Activated B cell treated with CpG ODN at 0.5 μM for 24 hours (primary cell): ENCODE results near the gene FCHSD2. TPM values are rescaled to one million over a fixed set of nuclear protein-coding genes. Genes with fewer than 3 reads are reported as not detected.

ENCODE experiments used
- ATAC-seq: fragments of 200-7000 bp; cut with Tn5 transposase; one replicate; pipeline ENCODE4 v1.10.0; 2021; ENCODE audit warnings: low read depth, mild to moderate bottlenecking, moderate library complexity
- CTCF ChIA-PET: fragments of 350-600 bp; sonication (Branson Sonifier 250); formaldehyde crosslinking; loops from one replicate; lab custom pipeline; 2021; ENCODE audit warnings: antibody characterized with exemption; lab: Charles Lee
- POLR2A ChIA-PET: fragments of 350-600 bp; sonication (Branson Sonifier 250); formaldehyde crosslinking; loops from one replicate; lab custom pipeline; 2021; ENCODE audit warnings: antibody characterized with exemption; lab: Charles Lee
- DNase-seq: peaks from one replicate; pipeline ENCODE4 v3.0.0; 2022
- H3K27ac Mint-ChIP-seq: one replicate; pipeline ENCODE4 v1.8.0; 2020; ENCODE audit warnings: mixed read lengths
- H3K27me3 Mint-ChIP-seq: one replicate; pipeline ENCODE4 v1.8.0; 2021; ENCODE audit warnings: mixed read lengths
- H3K36me3 Mint-ChIP-seq: one replicate; pipeline ENCODE4 v1.8.0; 2021; ENCODE audit warnings: low read depth, mixed read lengths
- H3K4me1 Mint-ChIP-seq: one replicate; pipeline ENCODE4 v1.8.0; 2021; ENCODE audit warnings: mixed read lengths
- H3K4me3 Mint-ChIP-seq: one replicate; pipeline ENCODE4 v1.8.0; 2020; ENCODE audit warnings: mild to moderate bottlenecking, mixed read lengths
- H3K9me3 Mint-ChIP-seq: one replicate; pipeline ENCODE4 v1.8.0; 2020; ENCODE audit warnings: mixed read lengths
- intact Hi-C: fragments of 100-400 bp; cut with micrococcal nuclease; formaldehyde crosslinking; loops from one replicate; pipeline ENCODE4 v1.15.1; 2024
- total RNA-seq: library from RNA; stranded (reverse); gene quantifications from 2 replicates; pipeline ENCODE4 v1.2.3, GENCODE V29; 2022
- TF ChIP-seq, protein P1 (sequence below): fragments of 200-600 bp; IDR thresholded peaks from one replicate; pipeline ENCODE4 v1.8.0; 2022; ENCODE audit warnings: antibody characterized with exemption, mild to moderate bottlenecking

The FCHSD2 gene
- total RNA-seq, 1 donor from 2014 or later, result 207 TPM

- DNase-seq, result no peak
- ChIA-PET POLR2A (interaction anchor here (0.9 to 15.8 kb wide), 7 partner anchors 10 to 414 kb away, joined by 3 to 551 read pairs (median 5); partner anchors contain the start of gene FCHSD2), CTCF (interaction anchor here (1.0 to 6.3 kb wide), 3 partner anchors 10 to 26 kb away, joined by 3 to 36 read pairs (median 30); partner anchors contain the start of gene FCHSD2)
- no peaks in the 10 kb centered on the region for H3K36me3 Mint-ChIP-seq
- H3K4me1 Mint-ChIP-seq, result peaks cover 99% of the 10 kb centered on the region
- H3K9me3 Mint-ChIP-seq, result no peaks in the 10 kb centered on the region
- intact Hi-C loops, result loop anchor here (5.0 kb wide), 3 partner anchors 235 to 830 kb away; partner anchors contain the start of gene UCP2
- peak overlapping the region; percentile 52 for H3K4me3 Mint-ChIP-seq
- peak; percentile 59 for ATAC-seq
- peak overlapping the region; percentile 97 for H3K27ac Mint-ChIP-seq
- TF ChIP-seq, protein P1, sequence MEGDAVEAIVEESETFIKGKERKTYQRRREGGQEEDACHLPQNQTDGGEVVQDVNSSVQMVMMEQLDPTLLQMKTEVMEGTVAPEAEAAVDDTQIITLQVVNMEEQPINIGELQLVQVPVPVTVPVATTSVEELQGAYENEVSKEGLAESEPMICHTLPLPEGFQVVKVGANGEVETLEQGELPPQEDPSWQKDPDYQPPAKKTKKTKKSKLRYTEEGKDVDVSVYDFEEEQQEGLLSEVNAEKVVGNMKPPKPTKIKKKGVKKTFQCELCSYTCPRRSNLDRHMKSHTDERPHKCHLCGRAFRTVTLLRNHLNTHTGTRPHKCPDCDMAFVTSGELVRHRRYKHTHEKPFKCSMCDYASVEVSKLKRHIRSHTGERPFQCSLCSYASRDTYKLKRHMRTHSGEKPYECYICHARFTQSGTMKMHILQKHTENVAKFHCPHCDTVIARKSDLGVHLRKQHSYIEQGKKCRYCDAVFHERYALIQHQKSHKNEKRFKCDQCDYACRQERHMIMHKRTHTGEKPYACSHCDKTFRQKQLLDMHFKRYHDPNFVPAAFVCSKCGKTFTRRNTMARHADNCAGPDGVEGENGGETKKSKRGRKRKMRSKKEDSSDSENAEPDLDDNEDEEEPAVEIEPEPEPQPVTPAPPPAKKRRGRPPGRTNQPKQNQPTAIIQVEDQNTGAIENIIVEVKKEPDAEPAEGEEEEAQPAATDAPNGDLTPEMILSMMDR, result no peak
- no peaks in the 10 kb centered on the region for H3K27me3 Mint-ChIP-seq
These were observed 10.2 kb upstream of the FCHSD2 start for GRCh38 chr11:73152086-73152853.

DNA sequence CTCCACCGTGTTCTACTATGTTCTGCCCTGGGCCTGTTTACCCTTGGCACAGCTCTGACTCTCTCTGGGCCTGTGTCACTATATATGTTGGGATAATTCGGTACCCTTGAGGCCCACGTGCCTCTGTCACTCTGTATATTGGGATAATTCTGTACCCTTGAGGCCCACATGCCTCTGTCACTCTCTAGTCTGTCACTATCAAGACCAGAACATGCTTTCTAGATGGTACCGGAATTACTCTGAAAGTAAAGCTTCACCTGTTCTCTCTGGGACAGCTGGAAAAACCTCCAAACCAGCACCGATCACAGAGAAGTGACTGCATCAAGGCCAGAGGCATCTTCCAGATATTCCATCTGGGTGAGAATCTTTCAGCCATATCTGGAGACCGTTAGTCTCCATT lies 9.3 kb upstream of the FCHSD2 start:
- no peak for ATAC-seq
- peak overlapping the region; percentile 97 for H3K27ac Mint-ChIP-seq
- POLR2A ChIA-PET, result interaction anchor here (0.5 to 15.8 kb wide), 6 partner anchors 9 to 255 kb away, joined by 4 to 551 read pairs (median 26); partner anchors contain the start of gene FCHSD2

DNA sequence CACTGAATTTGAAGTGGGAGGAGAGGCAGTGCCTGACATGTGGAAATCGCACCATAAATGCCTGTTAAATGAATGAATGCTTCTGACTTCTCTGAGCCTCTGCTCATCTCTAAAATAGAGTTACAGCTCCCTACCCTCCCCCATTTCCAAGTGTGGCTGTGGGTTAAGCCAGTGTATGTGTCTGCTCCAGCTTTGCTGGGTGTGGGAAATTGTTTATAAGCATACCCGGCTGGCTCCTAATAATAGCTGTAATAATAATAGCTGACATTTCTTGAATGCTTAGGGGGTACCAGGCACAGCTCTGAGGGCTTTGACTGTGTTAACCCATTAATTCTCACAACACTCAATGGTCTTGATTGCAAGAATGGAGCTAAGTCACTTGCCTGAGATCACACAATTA lies 7.0 kb upstream of the FCHSD2 start:
- intact Hi-C loops, result no loop called here
- Mint-ChIP-seq H3K27me3 (no peaks in the 10 kb centered on the region), H3K9me3 (no peaks in the 10 kb centered on the region), H3K36me3 (no peaks in the 10 kb centered on the region), H3K4me1 (peaks cover 99% of the 10 kb centered on the region), H3K4me3 (no peak overlapping the region), H3K27ac (peak overlapping the region; percentile 86)
- TF ChIP-seq, protein P1, result no peak
- ATAC-seq, result no peak
- ChIA-PET CTCF (interaction anchor here (1.2 to 6.3 kb wide), 4 partner anchors 8 to 29 kb away, joined by 3 to 30 read pairs (median 4); no protein-coding TSS in a partner anchor), POLR2A (interaction anchor here (0.7 to 15.2 kb wide), 3 partner anchors 9 to 29 kb away, joined by 3 to 551 read pairs (median 8); no protein-coding TSS in a partner anchor)
- DNase-seq, result no peak

More for the DNA sequence above, 9.3 kb upstream of the FCHSD2 start:
- TF ChIP-seq, protein P1, result no peak
- H3K36me3 Mint-ChIP-seq, result no peaks in the 10 kb centered on the region
- H3K4me1 Mint-ChIP-seq, result peaks cover 99% of the 10 kb centered on the region
- H3K4me3 Mint-ChIP-seq, result no peak overlapping the region
- DNase-seq, result no peak
- H3K27me3 Mint-ChIP-seq, result no peaks in the 10 kb centered on the region
- CTCF ChIA-PET, result interaction anchor here (0.9 to 6.3 kb wide), 4 partner anchors 9 to 33 kb away, joined by 3 to 36 read pairs (median 16); partner anchors contain the start of gene FCHSD2
- intact Hi-C loops, result loop anchor here (5.0 kb wide), 3 partner anchors 236 to 831 kb away; partner anchors contain the start of gene UCP2
- H3K9me3 Mint-ChIP-seq, result no peaks in the 10 kb centered on the region

- peak overlapping the region; percentile 41 for H3K4me3 Mint-ChIP-seq
- ChIA-PET CTCF (interaction anchor here (1.2 to 6.3 kb wide), 4 partner anchors 9 to 30 kb away, joined by 3 to 30 read pairs (median 4); no protein-coding TSS in a partner anchor), POLR2A (interaction anchor here (0.6 to 15.2 kb wide), 4 partner anchors 10 to 332 kb away, joined by 3 to 551 read pairs (median 6); no protein-coding TSS in a partner anchor)
- TF ChIP-seq, protein P1, result no peak
- no peaks in the 10 kb centered on the region for H3K27me3 Mint-ChIP-seq
- peaks cover 99% of the 10 kb centered on the region for H3K4me1 Mint-ChIP-seq
- no peaks in the 10 kb centered on the region for H3K36me3 Mint-ChIP-seq
- ATAC-seq, result no peak
- intact Hi-C loops, result no loop called here
- H3K9me3 Mint-ChIP-seq, result no peaks in the 10 kb centered on the region
- H3K27ac Mint-ChIP-seq, result peak overlapping the region; percentile 86
- no peak for DNase-seq
These were observed 5.9 kb upstream of the FCHSD2 start for GRCh38 chr11:73147771-73148681.
